ENCODE measurements around the gene FAM227A. TPM values are rescaled to one million over a fixed set of nuclear protein-coding genes. Genes with fewer than 3 reads are reported as not detected.

FAM227A gene
- total RNA-seq, 2 donors from 2014 or later = 1.3 to 3.6 TPM

GRCh38 chr22:38610234-38610633 is 46.0 kb downstream of the FAM227A start:
- Histone ChIP-seq H3K9me3 (no peaks in the 10 kb centered on the region), H3K4me1 (no peaks in the 10 kb centered on the region), H3K27ac (no peak overlapping the region), H3K4me3 (no peak overlapping the region), H3K27me3 (no peaks in the 10 kb centered on the region), H3K36me3 (replicated peaks in 1 of 2; ENCODE audit: insufficient read depth in 1 of 2, low read depth in 2 of 2) (no peaks in the 10 kb centered on the region)
- WGBS, 2 donors = 79 to 85% methylated on average over 4 to 5 of the region's 5 CpGs
- TF ChIP-seq POLR2A (IDR thresholded peaks at IDR 0.05) (no peak), CTCF (IDR thresholded peaks at IDR 0.05) (no peak)
- intact Hi-C loops (cut with DNase I) = no loop called here
- ATAC-seq (no peak), DNase-seq (no peak)

GRCh38 chr22:38608992-38609750 is 47.0 kb downstream of the FAM227A start:
- no peaks in the 10 kb centered on the region for H3K36me3 ChIP-seq (replicated peaks in 1 of 2; ENCODE audit: insufficient read depth in 1 of 2, low read depth in 2 of 2)
- intact Hi-C loops (cut with DNase I) = no loop called here
- H3K4me3 ChIP-seq = no peak overlapping the region
- ATAC-seq (no peak), DNase-seq (no peak)
- no peak overlapping the region for H3K27ac ChIP-seq
- no peaks in the 10 kb centered on the region for H3K27me3 ChIP-seq
- no peak for TF ChIP-seq POLR2A (IDR thresholded peaks at IDR 0.05)
- TF ChIP-seq CTCF (IDR thresholded peaks at IDR 0.05) = no peak
- H3K9me3 ChIP-seq = no peaks in the 10 kb centered on the region
- no peaks in the 10 kb centered on the region for H3K4me1 ChIP-seq
- WGBS, 2 donors = 89 to 91% methylated on average over 13 of the region's 13 CpGs

- DNase-seq = no peak
- intact Hi-C loops (cut with DNase I) = no loop called here
Observed at GRCh38 chr22:38607680-38608079, 48.5 kb downstream of the FAM227A start.

GRCh38 chr22:38602166-38602565 is 54.0 kb downstream of the FAM227A start:
- Histone ChIP-seq H3K27me3 (no peaks in the 10 kb centered on the region), H3K36me3 (replicated peaks in 1 of 2; ENCODE audit: insufficient read depth in 1 of 2, low read depth in 2 of 2) (no peaks in the 10 kb centered on the region), H3K9me3 (no peaks in the 10 kb centered on the region), H3K4me3 (no peak overlapping the region), H3K4me1 (no peaks in the 10 kb centered on the region), H3K27ac (no peak overlapping the region)
- intact Hi-C loops (cut with DNase I) = no loop called here
- 81 to 85% methylated on average over 1 of the region's 1 CpG for WGBS, 2 donors
- no peak for TF ChIP-seq CTCF (IDR thresholded peaks at IDR 0.05)
- TF ChIP-seq POLR2A (IDR thresholded peaks at IDR 0.05) = no peak
- ATAC-seq = no peak
- no peak for DNase-seq

More at GRCh38 chr22:38607680-38608079, 48.5 kb downstream of the FAM227A start:
- Histone ChIP-seq H3K4me1 (no peaks in the 10 kb centered on the region), H3K27ac (no peak overlapping the region), H3K36me3 (replicated peaks in 1 of 2; ENCODE audit: insufficient read depth in 1 of 2, low read depth in 2 of 2) (no peaks in the 10 kb centered on the region), H3K4me3 (no peak overlapping the region), H3K27me3 (no peaks in the 10 kb centered on the region), H3K9me3 (no peaks in the 10 kb centered on the region)
- TF ChIP-seq CTCF (IDR thresholded peaks at IDR 0.05) = no peak
- no peak for TF ChIP-seq POLR2A (IDR thresholded peaks at IDR 0.05)
- no peak for ATAC-seq
- 78 to 86% methylated on average over 3 of the region's 3 CpGs for WGBS, 2 donors

DNA sequence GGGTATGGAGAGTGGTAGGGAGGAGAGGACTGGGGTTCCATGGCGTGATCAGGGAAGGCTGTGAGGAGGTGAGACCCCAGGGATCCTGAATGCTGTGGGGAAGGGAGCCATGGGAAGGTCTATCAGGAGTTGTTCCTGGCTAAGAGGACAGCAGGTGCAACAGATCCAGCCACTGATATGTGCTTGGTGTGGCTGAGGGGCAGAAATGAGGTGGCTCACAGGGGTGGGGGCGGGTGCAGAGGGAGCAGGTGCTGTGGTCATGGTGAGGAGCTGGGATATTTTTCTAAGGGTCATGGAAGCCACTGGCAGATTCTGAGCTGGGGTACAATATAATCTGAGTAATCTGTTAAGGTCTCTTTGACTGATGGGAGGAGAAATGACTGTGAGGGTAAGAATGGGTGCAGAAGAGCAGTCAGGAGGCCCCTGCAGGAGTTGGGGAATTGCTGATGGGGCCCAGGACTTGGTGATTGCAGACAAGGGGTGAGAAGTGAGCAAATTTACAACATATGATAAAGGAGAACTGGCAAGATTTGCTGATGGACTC is 54.9 kb downstream of the FAM227A start:
- no peak for ATAC-seq
- Histone ChIP-seq H3K4me1 (no peaks in the 10 kb centered on the region), H3K36me3 (replicated peaks in 1 of 2; ENCODE audit: insufficient read depth in 1 of 2, low read depth in 2 of 2) (no peaks in the 10 kb centered on the region), H3K27me3 (no peaks in the 10 kb centered on the region), H3K4me3 (no peak overlapping the region), H3K9me3 (no peaks in the 10 kb centered on the region), H3K27ac (no peak overlapping the region)
- no peak for DNase-seq
- TF ChIP-seq CTCF (IDR thresholded peaks at IDR 0.05) (no peak), POLR2A (IDR thresholded peaks at IDR 0.05) (no peak)
- 82 to 96% methylated on average over 2 of the region's 2 CpGs for WGBS, 2 donors
- intact Hi-C loops (cut with DNase I) = no loop called here

Data from body of pancreas (tissue), 4 donors.